T1000 (cell line): ENCODE results near the gene MRPS34.

Experiments used
- DNase-seq: peaks from one replicate; lab custom pipeline; 2025; ENCODE audit warnings: mixed read lengths; lab: John Stamatoyannopoulos, UW

MRPS34 gene

GRCh38 chr16:1729026-1729425, 43.9 kb downstream of the MRPS34 start:
- DNase-seq = no peak

- no peak for DNase-seq
Observed at GRCh38 chr16:1727651-1728624, 45.0 kb downstream of the MRPS34 start.

DNA sequence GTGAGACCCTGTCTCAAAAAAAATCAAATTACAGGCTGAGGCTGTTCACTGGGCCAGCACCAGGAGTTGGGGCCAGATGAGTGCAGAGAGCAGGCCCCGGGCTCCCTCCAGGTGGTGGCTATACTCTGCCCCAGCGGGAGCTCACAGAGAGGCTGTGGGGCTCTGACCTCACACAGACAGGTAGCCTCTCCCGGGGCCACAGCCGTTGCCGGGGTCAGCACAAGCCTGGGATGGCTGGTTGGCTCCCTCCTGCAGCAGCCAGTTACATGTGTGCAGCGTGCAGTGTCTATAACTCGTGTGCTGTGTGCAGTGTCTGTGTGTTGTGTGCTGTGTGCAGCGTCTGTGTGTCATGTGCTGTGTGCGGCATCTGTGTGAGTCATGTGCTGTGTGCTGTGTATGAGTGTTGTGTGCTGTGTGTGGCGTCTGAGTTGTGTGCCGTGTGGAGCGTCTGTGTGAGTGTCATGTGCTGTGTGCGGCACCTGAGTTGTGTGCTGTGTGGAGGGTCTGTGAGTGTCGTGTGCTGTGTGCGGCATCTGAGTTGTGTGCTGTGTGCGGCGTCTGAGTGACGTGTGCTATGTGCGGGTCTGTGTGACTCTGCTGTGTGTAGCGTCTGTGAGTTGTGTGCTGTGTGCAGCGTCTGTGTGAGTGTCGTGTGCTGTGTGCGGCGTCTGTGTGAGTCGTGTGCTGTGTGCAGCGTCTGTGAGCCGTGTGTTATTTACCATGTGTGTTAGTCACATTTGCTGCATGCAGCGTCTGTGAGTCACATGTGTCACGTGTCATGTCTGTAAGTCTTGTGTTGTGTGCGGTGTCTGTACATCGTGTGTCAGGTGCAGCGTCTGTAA, 46.1 kb downstream of the MRPS34 start:
- DNase-seq = no peak

GRCh38 chr16:1724491-1724890, 48.4 kb downstream of the MRPS34 start:
- no peak for DNase-seq

GRCh38 chr16:1723450-1724147, 49.3 kb downstream of the MRPS34 start:
- no peak for DNase-seq
